ENCODE measurements around the gene HEXIM2. TPM values are rescaled to one million over a fixed set of nuclear protein-coding genes. Genes with fewer than 3 reads are reported as not detected.
A peak's percentile ranks its signal among the peaks of the same experiment; 100 is the strongest.

HEXIM2 gene
- total RNA-seq, 5 donors from 2014 or later (not counting 1 experiment from before 2014, with no cell fraction given) = 2.0 to 5.8 (median 3.3) TPM

DNA sequence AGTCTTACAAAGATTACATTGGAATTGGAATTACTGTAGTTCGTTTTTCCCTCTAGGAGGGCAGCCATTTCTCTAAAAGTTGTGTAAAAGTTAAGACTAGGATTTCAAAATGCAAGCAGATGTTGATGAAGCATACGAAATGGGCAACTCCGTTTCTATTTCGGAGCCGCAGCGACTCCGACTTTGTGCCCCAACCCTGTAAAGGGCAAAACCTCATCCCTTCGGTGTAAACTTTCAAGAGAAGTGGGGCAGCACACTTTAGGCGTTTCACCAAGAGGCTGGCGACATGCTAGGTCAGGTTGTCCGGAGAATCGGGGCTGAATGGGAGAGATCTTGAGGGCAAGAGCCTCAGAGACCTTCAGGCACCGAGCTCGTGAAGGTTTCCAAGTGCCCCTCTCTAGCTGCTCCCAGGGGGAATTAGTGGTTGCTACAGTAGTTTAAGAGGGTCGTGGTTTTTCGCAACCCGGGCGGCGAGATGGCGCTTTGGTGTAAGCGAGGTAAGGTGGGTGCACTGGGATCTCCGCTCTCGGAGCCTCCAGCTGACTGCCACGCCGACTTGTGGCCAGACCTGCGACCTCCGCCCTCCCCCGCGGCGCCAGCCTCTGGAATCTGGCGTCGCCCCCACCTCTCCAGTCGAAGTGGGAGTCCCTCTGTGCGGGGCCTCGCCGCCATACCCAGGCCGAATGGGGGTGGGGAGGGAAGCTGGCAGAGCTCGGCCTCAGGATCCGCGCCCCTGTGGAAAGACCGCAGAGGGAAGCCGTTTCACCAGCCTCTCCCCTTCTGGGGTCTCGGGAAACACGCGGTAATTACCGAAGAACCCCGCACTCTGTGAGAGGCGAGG lies 1.0 kb upstream of the HEXIM2 start:
- Histone ChIP-seq H3K36me3 (ENCODE audit: control insufficient read depth in 2 of 2, extremely low read depth in 1 of 2, insufficient read depth in 1 of 2, low read length in 1 of 2) (peaks cover 0 to 6% of the 10 kb centered on the region in 2 donors), H3K27me3 (replicated peaks in 1 of 2; ENCODE audit: control insufficient read depth in 2 of 2, extremely low read depth in 1 of 2, insufficient read depth in 2 of 2, low read length in 1 of 2) (no peaks in the 10 kb centered on the region), H3K9me3 (no peaks in the 10 kb centered on the region), H3K4me1 (ENCODE audit: control insufficient read depth in 1 of 2, extremely low read depth in 1 of 2, insufficient read depth in 2 of 2, low read length in 2 of 2) (peaks cover 16 to 32% of the 10 kb centered on the region in 2 experiments), H3K4me3 (ENCODE audit: control insufficient read depth in 1 of 2, extremely low read depth in 1 of 2, low read length in 1 of 2) (peak overlapping the region; percentile 90 to 94), H3K27ac (ENCODE audit: low read length) (peak overlapping the region; percentile 100)
- POLR2A ChIA-PET = interaction anchor here (0.6 to 2.1 kb wide), 6 partner anchors 9 to 319 kb away, joined by 4 to 45 read pairs (median 8); partner anchors contain the start of gene HEXIM1 (in 2 of the 2)
- DNase-seq (peak in 31 of 35 experiments; percentile 29 to 68 (median 49)), ATAC-seq (replicated peaks in 1 of 4) (peak; percentile 25 to 50 (median 41))
- Mint-ChIP-seq H3K36me3 (peaks cover 10% of the 10 kb centered on the region), H3K4me3 (peak overlapping the region; percentile 95 to 99 (median 96)), H3K27ac (peak overlapping the region; percentile 99), H3K9me3 (no peaks in the 10 kb centered on the region), H3K4me1 (peaks cover 39 to 50% (median 47%) of the 10 kb centered on the region in 3 donors), H3K27me3 (no peaks in the 10 kb centered on the region)
- WGBS (ENCODE audit: insufficient coverage) = under 1% methylated on average over 32 of the region's 48 CpGs
- CTCF ChIA-PET = interaction anchor here (0.6 to 5.8 kb wide), 10 partner anchors 9 to 187 kb away, joined by 3 to 121 read pairs (median 3); partner anchors contain the start of genes ACBD4 (in 2 of the 2) and HEXIM1 (in 1 of the 2)

DNA sequence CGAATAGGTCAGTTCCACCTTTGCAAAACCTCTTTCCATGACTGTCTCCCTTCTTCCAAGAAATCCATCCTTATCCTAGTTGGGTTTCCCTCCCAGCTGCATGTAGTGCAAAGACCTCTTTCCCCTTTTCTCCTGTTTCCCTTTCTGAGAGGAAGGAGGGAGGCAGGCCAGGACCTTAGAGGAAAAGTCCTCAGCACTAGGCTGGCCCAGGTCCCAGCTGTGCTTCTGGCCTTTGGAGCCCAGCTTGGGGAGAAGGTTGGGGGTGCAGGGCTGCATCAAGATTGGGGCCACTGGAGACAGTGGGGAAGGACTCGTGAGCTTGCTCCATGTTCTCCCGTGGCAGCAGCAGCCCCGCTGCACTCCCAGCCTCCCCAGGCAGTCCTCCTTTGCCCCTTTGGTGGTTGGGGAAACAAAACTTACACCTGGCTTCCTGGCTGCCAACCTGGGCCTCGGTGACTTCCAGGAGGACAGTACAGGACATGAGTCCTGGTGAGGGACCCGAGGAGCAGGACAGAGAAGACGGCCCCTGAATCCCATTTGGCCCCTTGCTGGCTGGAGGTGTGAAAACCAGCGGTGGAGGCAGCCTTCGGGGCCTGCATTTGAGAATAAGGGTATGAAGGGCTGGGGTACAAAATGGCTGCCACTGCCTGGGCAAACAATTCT lies 481 bp downstream of the HEXIM2 start:
- no peaks in the 10 kb centered on the region for H3K27me3 ChIP-seq (replicated peaks in 1 of 2; ENCODE audit: control insufficient read depth in 2 of 2, extremely low read depth in 1 of 2, insufficient read depth in 2 of 2, low read length in 1 of 2)
- DNase-seq = no peak
- 70% methylated on average over 6 of the region's 9 CpGs for WGBS (ENCODE audit: insufficient coverage)
- Mint-ChIP-seq H3K36me3 (peaks cover 6% of the 10 kb centered on the region), H3K27me3 (no peaks in the 10 kb centered on the region), H3K27ac (peak overlapping the region; percentile 99), H3K4me3 (peak overlapping the region; percentile 95 to 99 (median 96)), H3K4me1 (peaks cover 34 to 44% (median 40%) of the 10 kb centered on the region in 3 donors), H3K9me3 (no peaks in the 10 kb centered on the region)
- peaks cover 0 to 6% of the 10 kb centered on the region in 2 donors for H3K36me3 ChIP-seq (ENCODE audit: control insufficient read depth in 2 of 2, extremely low read depth in 1 of 2, insufficient read depth in 1 of 2, low read length in 1 of 2)
- POLR2A ChIA-PET = interaction anchor here (0.9 to 2.1 kb wide), 4 partner anchors 10 to 14 kb away, joined by 3 to 45 read pairs (median 18); partner anchors contain the start of gene HEXIM1 (in 2 of the 2)
- H3K4me1 ChIP-seq (ENCODE audit: control insufficient read depth in 1 of 2, extremely low read depth in 1 of 2, insufficient read depth in 2 of 2, low read length in 2 of 2) = peaks cover 16 to 32% of the 10 kb centered on the region in 2 experiments
- CTCF ChIA-PET = interaction anchor here (1.0 to 5.8 kb wide), 5 partner anchors 12 to 36 kb away, joined by 3 to 121 read pairs (median 6); partner anchors contain the start of genes ACBD4 (in 2 of the 2) and HEXIM1 (in 1 of the 2)
- peak overlapping the region; percentile 36 for H3K27ac ChIP-seq (ENCODE audit: low read length)
- no peaks in the 10 kb centered on the region for H3K9me3 ChIP-seq
- no peak for ATAC-seq (replicated peaks in 1 of 4)
- H3K4me3 ChIP-seq (ENCODE audit: control insufficient read depth in 1 of 2, extremely low read depth in 1 of 2, low read length in 1 of 2) = peak overlapping the region; percentile 46 to 61

DNA sequence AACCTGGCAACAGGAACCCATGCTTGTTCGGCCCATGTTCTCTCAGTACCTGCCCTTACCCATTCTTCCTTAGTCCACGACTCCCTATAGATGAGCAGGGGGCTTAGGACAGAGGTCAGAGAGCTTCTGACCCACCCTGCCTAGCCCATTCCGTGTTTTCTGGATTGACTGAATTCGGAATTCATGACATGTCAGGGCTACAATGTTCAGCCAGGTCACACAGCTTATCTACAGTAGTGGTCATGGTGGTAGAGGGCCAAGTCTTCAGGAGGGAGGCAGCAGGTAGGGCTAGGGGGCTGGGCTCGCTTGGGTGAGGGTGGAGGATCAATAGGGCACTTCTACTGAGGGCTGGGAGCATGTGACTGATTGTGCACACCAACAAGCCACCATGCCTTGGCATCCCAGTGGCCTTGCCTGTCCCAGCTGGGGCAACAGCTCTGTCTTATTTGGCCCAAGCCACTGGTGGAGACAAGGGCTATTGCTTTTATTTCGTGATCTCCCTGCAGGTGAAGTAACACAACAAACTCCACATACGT lies 3.1 kb downstream of the HEXIM2 start:
- no peak for ATAC-seq (replicated peaks in 1 of 4)
- 93% methylated on average over 6 of the region's 7 CpGs for WGBS (ENCODE audit: insufficient coverage)
- POLR2A ChIA-PET = no interaction called here
- no peak for DNase-seq
- no peaks in the 10 kb centered on the region for H3K27me3 Mint-ChIP-seq
- H3K9me3 ChIP-seq = no peaks in the 10 kb centered on the region
- CTCF ChIA-PET = no interaction called here
- H3K27ac ChIP-seq (ENCODE audit: low read length) = no peak overlapping the region
- H3K9me3 Mint-ChIP-seq = no peaks in the 10 kb centered on the region
- H3K4me1 Mint-ChIP-seq = peaks cover 13 to 22% (median 14%) of the 10 kb centered on the region in 3 donors
- H3K27ac Mint-ChIP-seq = no peak overlapping the region
- no peak overlapping the region for H3K4me3 Mint-ChIP-seq
- no peaks in the 10 kb centered on the region for H3K27me3 ChIP-seq (replicated peaks in 1 of 2; ENCODE audit: control insufficient read depth in 2 of 2, extremely low read depth in 1 of 2, insufficient read depth in 2 of 2, low read length in 1 of 2)
- H3K36me3 ChIP-seq (ENCODE audit: control insufficient read depth in 2 of 2, extremely low read depth in 1 of 2, insufficient read depth in 1 of 2, low read length in 1 of 2) = no peaks in the 10 kb centered on the region
- no peak overlapping the region for H3K4me3 ChIP-seq (ENCODE audit: control insufficient read depth in 1 of 2, extremely low read depth in 1 of 2, low read length in 1 of 2)
- H3K36me3 Mint-ChIP-seq = no peaks in the 10 kb centered on the region
- peaks cover 9 to 12% of the 10 kb centered on the region in 2 experiments for H3K4me1 ChIP-seq (ENCODE audit: control insufficient read depth in 1 of 2, extremely low read depth in 1 of 2, insufficient read depth in 2 of 2, low read length in 2 of 2)

DNA sequence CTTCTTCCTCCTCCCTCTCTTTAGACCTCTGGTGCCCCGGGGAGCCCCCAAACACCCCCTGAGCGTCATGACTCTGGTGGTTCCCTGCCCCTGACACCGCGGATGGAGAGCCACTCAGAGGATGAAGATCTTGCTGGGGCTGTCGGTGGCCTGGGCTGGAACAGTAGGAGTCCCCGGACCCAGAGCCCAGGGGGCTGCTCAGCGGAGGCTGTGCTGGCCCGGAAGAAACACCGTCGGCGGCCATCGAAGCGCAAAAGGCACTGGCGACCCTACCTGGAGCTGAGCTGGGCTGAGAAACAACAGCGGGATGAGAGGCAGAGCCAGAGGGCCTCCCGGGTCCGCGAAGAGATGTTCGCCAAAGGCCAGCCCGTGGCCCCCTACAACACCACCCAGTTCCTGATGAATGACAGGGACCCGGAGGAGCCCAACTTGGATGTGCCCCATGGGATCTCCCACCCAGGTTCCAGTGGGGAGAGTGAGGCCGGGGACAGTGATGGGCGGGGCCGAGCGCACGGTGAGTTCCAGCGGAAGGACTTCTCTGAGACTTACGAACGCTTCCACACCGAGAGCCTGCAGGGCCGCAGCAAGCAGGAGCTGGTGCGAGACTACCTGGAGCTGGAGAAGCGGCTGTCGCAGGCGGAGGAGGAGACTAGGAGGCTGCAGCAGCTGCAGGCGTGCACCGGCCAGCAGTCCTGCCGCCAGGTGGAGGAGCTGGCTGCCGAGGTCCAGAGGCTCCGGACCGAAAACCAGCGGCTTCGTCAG lies 7.5 kb downstream of the HEXIM2 start:
- no peak for DNase-seq
- H3K9me3 Mint-ChIP-seq = no peaks in the 10 kb centered on the region
- Histone ChIP-seq H3K27me3 (replicated peaks in 1 of 2; ENCODE audit: control insufficient read depth in 2 of 2, extremely low read depth in 1 of 2, insufficient read depth in 2 of 2, low read length in 1 of 2) (no peaks in the 10 kb centered on the region), H3K4me1 (ENCODE audit: control insufficient read depth in 1 of 2, extremely low read depth in 1 of 2, insufficient read depth in 2 of 2, low read length in 2 of 2) (peaks cover 12 to 25% of the 10 kb centered on the region in 2 experiments), H3K36me3 (ENCODE audit: control insufficient read depth in 2 of 2, extremely low read depth in 1 of 2, insufficient read depth in 1 of 2, low read length in 1 of 2) (no peaks in the 10 kb centered on the region), H3K9me3 (no peaks in the 10 kb centered on the region), H3K27ac (ENCODE audit: low read length) (no peak overlapping the region), H3K4me3 (ENCODE audit: control insufficient read depth in 1 of 2, extremely low read depth in 1 of 2, low read length in 1 of 2) (no peak overlapping the region)
- peaks cover 15 to 29% (median 23%) of the 10 kb centered on the region in 3 donors for H3K4me1 Mint-ChIP-seq
- no peak overlapping the region for H3K27ac Mint-ChIP-seq
- no peaks in the 10 kb centered on the region for H3K27me3 Mint-ChIP-seq
- WGBS (ENCODE audit: insufficient coverage) = 95% methylated on average over 34 of the region's 43 CpGs
- no peak for ATAC-seq (replicated peaks in 1 of 4)
- H3K36me3 Mint-ChIP-seq = no peaks in the 10 kb centered on the region
- ChIA-PET CTCF (no interaction called here), POLR2A (no interaction called here)
- H3K4me3 Mint-ChIP-seq = no peak overlapping the region

GRCh38 chr17:45170280-45170930 lies 8.7 kb downstream of the HEXIM2 start:
- Mint-ChIP-seq H3K4me3 (peak overlapping the region in 1 of 3 donors; percentile 82), H3K36me3 (no peaks in the 10 kb centered on the region), H3K4me1 (peaks cover 15 to 25% (median 23%) of the 10 kb centered on the region in 3 donors), H3K9me3 (no peaks in the 10 kb centered on the region), H3K27ac (peak overlapping the region; percentile 59 to 68), H3K27me3 (no peaks in the 10 kb centered on the region)
- DNase-seq = peak in 1 of 35 experiments; percentile 23
- WGBS (ENCODE audit: insufficient coverage) = 85% methylated on average over 6 of the region's 12 CpGs
- H3K36me3 ChIP-seq (ENCODE audit: control insufficient read depth in 2 of 2, extremely low read depth in 1 of 2, insufficient read depth in 1 of 2, low read length in 1 of 2) = no peaks in the 10 kb centered on the region
- H3K4me1 ChIP-seq (ENCODE audit: control insufficient read depth in 1 of 2, extremely low read depth in 1 of 2, insufficient read depth in 2 of 2, low read length in 2 of 2) = peaks cover 12 to 25% of the 10 kb centered on the region in 2 experiments
- no peak for ATAC-seq (replicated peaks in 1 of 4)
- no peak overlapping the region for H3K4me3 ChIP-seq (ENCODE audit: control insufficient read depth in 1 of 2, extremely low read depth in 1 of 2, low read length in 1 of 2)
- CTCF ChIA-PET = interaction anchor here in 1 of 2 donors (0.5 kb wide), 1 partner anchor 17 kb away, joined by 4 read pairs; no protein-coding TSS in a partner anchor
- H3K27ac ChIP-seq (ENCODE audit: low read length) = no peak overlapping the region
- no peaks in the 10 kb centered on the region for H3K27me3 ChIP-seq (replicated peaks in 1 of 2; ENCODE audit: control insufficient read depth in 2 of 2, extremely low read depth in 1 of 2, insufficient read depth in 2 of 2, low read length in 1 of 2)
- H3K9me3 ChIP-seq = no peaks in the 10 kb centered on the region
- POLR2A ChIA-PET = interaction anchor here in 1 of 2 donors (0.6 kb wide), 1 partner anchor 19 kb away, joined by 3 read pairs; no protein-coding TSS in a partner anchor

Measured in T-cell (primary cell).